COLO668 (cell line): ENCODE results near the gene RTN4RL2.

ENCODE experiments used
- DNase-seq: peaks from one replicate; lab custom pipeline; 2025; ENCODE audit not compliant: unreplicated experiment; lab: John Stamatoyannopoulos, UW

Gene RTN4RL2

DNA sequence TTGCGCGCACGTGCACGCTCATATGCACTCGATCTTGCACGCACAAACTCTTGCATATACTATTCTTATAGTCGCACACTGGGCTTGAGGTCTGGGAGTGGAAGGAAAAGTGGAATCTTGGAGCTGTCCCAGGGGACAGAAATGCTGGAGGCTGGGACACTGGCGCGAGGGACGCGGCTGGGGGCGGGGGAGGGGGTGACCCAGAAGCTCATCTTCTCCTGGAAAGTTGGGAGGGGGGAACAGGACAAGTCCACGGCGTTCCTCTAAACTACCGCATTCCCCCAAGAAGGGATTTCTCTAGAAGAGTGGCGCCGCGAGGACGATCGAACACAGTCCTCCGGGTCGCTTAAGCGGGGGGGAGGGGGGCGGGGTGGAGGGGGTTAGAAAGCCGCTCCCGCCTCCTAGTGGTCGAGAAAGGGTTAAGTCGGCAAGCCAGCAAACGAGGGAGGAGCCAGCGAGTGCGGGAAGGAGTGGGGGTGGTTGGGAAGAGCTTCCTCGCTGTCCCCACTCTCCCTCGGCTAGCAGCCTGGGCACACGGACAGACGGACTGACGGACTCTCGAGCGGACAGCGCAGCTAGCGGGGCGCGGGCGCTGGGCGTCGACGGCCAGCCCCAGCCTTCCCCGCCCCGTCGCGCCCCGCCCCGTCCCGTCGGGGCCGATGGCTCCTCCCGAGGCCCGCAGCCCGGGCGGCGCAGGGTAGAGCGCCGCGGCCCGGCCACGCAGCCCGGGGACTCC lies at the start of gene RTN4RL2:
TSS of gene RTN4RL2 (plus strand) at position 507 of the 736 bp plus-strand sequence. CDS start 338 bp downstream, outside the sequence.
- DNase-seq = peak; percentile 68

DNA sequence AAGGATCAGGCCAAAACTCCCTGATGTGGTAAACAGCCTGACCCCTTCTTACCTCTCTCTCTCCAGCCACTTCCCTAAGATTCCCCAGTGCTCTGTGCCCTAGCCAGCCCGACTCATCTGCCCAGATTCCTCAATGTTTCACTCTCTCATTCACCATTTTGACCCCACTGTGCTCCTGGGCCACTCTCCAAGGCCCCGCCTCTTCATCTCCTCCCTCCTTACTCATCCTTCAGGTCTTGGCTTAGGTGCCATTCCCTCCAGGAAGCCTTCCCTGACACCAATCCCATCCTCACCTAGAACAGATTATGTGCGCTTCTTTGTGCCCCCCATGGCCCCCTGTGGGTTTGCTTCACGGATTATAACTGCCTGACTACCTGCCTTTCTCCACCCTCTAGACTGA lies 46.6 kb upstream of the RTN4RL2 start:
- no peak for DNase-seq

DNA sequence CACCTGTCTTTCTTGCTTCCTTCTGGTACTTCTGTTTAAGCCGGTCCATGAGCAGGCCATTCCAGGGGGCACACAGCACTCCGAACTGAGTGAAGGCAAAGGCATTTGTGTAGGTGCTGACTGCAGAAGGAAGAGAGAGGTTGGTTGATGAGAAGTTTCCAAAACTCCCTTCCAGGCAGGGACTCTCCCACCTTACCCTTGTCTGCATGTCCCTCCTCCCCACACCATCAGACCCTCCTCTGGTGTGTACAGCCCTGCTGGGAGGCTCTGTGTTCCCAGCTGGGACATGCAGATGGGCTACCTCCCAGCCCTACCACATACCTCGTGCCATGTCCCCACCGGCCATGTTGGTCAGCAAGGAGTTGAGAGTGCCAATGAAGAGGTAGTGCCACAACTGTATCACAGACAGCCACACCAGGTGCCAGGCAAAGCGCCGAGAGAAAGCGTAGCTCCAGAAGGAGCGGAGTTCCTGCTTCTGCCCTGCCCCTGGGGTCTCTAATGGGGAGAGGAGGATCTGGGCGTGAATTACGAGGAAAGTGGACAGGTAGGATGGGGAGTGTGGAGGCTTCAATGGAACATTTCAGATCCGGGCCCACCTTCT lies 45.6 kb upstream of the RTN4RL2 start:
- no peak for DNase-seq

DNA sequence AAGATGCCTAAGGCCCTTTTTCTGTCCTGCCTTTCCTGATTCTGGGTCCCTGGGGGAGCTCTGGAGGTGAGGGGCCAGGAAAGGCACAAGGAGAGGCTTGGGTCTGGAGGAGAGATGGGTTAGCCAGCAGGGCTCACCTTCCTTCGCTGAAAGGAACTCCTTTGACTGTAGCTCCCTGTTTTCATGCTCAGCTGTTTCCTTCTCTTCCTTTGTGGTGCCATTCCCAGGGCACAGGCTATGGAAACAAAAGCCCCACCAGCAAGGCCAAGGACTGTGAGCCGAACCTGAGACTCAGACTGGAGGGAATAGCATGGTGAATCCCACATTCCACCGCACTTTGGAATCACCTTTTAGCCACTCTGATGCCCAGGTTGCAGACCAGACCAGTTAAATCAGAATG lies 43.9 kb upstream of the RTN4RL2 start:
- DNase-seq = no peak

DNA sequence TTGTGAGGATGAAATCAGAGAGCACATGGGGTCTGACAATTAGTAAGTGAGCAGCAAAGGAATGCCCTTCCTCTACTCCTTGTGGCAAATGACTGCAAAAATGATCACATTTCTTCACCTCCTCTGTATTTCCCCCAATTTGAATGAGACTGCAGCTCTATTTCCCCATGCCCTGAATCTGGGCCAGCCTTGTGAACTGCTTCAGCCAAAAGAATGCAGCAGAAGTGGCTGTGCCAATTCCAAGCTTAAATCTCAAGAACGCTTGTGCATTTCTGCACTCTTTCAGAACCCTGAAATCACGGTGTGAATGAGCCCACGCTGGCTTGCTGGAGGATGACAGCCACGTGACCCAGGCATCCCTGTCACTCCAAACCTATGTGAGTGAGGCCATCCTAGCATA lies 43.3 kb upstream of the RTN4RL2 start:
- no peak for DNase-seq

DNA sequence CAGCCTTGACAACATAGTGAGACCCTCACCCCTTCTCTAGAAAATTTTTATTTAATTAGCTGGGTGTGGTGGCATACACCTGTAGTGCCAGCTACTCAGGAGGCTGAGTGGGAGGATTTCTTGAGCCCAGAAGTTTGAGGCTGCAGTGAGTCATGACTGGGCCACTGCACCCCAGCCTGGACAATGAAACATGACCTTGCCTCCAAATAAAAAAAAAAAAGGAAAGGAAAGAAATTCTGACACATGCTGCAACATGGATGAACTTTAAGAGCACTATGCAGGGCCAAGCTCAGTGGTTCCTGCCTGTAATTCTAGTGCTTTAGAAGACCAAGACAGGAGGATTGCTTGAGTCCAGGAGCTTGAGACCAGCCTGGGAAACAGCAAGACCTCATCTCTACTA lies 42.2 kb upstream of the RTN4RL2 start:
- no peak for DNase-seq

DNA sequence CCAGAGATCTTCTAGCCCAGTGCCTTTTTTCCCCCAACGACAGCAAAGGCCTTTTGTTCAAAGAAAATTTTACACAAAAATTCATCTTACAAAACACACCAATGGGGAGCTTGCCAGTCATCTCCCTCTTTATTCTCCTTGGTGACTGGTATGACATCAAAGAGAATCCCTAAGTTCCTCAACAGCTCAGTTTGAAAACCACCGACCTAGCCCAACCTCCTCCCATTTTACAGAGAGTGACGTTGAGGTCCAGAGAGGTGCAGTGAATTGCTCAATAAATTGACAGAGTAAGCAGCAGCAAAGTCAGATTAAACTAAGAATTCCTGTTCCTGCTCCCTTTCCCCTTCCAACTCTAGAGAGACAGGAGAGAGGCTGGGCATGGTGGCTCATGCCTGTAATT lies 41.2 kb upstream of the RTN4RL2 start:
- no peak for DNase-seq

DNA sequence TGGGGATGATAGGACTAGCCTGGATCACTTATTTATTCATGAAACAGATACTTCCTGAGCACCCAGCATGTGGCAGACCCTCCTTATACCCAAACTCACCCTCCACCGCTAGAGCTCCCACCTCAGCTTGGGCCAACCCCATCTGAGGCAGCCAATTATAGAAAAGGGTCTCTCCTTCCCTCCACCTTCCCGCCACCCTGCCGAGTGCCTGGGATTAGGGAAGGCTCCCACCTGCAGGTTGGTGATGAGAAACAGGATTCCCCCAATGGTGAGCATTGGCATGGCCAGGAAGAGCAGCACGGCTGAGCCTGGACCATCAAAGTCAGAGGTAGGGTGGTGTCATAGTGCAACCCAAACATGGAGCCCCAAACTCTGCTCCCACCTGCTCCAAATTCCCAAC lies 39.3 kb upstream of the RTN4RL2 start:
- DNase-seq = no peak

DNA sequence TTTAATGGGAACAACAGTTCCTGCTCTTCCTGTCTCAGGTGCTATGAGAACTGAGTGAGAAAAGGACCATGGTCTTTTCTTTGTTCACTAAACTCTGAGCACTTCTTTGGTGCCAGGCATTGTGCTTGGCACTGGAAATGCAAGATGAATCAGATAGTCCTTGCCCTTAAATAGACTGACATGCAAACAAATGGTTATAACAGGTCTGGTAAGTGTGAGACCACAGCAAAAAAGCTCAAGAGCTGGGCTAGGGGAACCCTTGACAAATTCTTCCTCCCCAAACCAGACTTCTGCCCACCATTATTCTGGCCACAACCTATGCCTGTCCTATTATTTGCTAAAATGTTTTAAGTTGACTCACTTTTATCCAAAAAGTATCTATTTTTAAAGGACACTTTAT lies 38.5 kb upstream of the RTN4RL2 start:
- DNase-seq = no peak

DNA sequence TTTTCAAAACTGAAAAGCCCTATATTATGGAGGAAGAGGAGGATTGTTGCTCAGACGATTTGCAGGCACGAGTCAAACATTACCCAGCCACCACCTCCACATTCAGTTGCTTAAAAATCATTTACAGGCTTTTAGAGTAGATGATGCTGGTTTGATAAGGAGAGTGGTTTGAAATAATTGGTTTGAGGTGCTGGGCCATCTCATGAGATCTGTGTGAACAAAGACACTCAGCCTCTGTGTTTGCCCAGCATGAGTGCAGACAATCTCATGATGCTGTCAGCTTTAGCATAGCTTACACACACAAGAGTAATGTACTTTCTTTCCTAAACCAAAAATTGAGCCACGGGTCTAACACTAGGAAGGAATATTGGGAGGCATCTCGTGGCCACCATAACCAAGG lies 37.7 kb upstream of the RTN4RL2 start:
- no peak for DNase-seq

DNA sequence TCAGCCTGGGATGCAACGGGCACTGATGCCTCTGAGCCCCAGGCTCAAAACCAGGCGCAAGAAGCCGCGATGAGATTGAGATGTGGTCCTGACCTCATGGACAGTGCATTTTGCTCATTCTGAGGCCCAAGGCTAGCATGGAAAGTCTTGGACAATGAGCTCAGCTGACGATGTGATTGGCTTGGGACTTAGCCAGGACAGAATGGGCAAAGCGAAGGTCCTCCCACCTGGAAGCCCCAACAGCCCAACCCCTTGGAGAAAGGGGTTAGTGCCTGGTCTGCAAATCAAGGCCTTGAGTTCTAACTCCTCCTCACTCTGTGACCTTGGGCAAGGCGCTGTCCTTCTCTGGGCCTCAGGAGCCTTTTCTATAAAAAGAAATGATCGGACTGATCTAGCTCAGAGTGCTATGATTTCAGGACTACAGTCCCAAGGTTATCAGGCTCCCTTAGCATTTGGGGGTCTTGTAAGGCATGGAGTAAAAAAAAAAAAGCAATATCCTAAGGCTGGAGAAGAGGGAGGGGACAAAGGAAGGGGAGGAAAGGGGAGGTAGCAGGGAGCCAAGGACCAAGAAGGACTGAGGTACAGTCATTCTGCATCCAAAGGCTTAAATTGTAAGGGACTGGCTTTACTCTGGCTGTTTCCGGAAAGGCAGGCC lies 36.1 kb upstream of the RTN4RL2 start:
- DNase-seq = no peak

DNA sequence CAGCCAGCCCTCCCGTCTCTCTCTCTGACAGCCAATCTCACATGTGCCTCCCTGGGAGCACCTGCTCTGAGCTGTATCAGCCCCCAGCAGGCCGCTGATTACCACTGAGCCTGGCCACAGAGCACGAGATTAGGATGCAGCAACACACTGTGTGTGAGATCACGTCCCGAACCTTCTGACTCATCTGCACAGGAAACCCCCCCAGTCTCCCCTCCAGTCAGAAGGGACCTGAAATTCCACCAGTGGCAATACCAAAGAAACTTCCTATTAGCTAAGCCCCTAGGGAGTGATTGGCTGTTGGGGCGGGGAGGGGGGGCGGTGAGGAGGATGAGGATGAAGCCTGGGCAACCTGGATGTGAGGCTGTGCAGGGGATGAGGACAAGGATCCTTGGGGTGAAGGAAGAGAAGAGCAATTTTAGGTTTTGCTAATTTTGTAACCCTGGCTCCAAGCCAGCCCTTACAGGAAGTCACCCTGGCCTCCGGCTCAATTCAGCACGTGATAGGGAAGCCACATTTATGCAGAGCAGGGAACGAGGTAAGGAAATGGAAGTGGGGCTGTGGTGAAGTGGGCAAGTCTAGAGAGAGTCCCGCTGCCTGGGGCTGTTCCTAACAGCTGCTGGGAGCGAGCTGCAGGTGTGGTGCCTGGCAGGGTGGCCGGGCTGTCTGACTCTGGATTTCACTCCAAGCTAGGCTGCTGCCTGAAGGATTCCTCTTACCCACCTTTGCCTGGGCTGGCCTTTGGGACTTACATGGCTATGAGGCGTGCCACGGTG lies 35.4 kb upstream of the RTN4RL2 start:
- peak; percentile 60 for DNase-seq

DNA sequence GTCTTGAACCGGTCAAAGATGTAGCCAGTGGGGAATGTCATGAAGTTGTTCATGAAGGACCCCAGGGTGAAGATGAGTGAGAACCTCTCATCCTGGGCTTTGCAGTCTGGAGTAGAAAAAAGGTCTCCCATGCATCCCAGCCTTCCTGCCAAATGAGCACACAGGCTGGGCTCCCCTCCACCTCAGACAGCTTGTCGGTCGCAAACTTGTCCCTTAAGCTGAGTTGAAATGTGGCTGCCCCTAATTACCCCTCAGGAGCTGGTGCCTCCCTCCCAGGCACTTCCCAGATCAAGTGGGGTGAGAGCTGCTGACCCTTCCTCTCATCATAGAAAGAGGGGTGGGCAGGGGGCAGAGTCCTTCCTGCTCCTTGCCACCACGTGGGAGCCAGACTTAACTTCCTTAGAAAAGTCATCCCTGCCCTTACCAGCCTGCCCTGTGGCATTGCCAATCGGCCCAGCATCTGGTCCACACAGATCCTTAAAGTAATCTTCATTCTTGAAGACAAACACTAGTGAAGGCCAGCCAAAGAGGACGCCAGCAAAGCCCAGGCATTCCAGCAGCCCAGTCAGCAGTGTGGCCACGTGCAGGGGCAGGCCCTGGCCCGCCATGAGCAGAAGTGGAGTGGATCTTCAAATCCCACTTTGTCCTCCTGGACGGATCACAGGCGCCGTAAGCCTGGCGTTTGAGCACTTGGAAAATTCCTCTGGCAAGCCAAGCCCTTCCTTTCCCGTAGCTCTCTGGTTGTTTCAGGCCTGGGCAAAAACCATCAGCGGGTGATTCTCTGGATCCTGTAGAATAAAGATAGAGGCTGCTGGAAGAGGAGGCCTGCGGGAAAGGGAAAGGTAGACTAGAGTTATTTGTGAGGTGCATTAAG lies 34.5 kb upstream of the RTN4RL2 start:
- no peak for DNase-seq

DNA sequence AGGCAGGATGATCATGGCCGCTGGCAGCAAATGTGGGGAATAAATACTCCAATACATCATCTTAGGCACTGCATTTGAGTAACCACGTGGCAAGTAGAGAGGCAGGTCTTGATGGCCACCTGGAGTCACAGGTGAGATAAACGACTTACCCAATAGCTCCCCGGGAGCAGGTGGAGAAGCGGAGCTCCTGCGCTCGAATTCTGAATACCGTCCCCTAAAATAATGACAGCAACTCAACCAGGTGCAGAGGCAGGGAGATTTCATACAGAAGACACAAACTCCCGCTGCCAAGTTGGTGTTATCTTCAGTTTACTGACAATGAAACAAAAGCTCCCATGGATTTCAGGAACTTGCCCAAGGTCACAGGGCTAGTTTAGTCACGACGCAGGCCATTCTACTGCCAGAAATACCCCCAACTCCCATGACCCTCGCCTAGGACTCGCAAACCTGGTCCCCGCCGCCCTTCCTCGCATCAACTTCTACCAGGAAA lies 33.8 kb upstream of the RTN4RL2 start:
- DNase-seq = peak; percentile 11

DNA sequence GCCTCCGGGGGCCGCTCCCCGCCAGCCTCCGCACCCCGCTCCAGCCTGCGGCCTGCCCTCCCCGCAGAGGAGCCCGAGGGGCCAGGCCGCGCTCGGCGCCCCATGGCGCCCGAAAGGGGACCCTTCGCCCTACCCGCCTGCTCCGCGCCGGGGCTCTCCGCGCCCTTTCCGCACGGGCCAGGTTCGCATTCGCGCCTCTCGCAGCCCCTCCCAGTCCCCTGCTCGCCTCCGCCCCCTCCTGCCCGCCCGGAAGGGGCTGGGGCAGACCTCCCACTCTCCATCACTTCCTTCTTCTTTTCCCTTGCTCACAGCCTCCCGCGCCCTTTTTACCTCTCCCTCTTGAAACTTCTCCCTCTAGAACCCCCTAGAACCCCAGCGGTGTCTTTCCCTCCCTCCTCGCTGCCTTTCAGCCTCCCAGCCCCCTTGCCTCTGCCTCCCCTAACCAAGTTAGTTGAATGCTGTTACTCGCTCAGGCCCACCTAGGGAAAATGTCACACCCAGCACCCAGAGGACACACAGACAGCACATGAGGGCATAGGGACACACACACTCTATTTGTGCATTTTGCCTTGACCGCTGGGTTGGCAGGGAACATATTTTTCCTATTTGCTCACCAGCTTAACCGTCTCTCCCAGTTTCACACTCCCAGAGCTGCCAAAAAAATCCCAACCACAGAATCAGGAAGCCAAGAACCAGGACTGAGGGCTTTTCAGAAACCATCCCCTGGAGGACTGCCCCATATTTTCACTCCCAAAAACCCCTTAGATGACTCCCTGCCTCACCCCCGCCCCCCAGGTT lies 33.2 kb upstream of the RTN4RL2 start, which contains the start of gene SLC43A3:
TSS of gene SLC43A3 (minus strand) at position 193 of the 798 bp plus-strand sequence. CDS start 949 bp downstream, outside the sequence.
- peak; percentile 34 for DNase-seq

DNA sequence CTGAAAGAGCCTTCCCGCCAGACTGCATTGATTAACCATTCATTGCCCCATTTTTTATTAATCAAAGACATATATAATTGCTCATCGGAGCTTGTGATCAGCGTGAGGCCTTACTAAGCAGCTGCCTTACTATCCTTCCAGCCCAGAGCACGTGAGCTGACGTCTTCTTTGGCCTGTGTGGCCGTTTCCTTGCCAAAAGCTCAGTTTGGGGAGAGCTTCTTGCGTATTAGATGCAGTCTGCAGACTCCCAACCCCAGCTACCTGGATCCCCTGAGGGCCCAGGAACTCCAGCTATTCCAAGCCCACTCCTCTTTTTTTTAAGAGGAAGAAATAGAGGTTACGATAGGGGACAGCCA lies 32.6 kb upstream of the RTN4RL2 start:
- no peak for DNase-seq

DNA sequence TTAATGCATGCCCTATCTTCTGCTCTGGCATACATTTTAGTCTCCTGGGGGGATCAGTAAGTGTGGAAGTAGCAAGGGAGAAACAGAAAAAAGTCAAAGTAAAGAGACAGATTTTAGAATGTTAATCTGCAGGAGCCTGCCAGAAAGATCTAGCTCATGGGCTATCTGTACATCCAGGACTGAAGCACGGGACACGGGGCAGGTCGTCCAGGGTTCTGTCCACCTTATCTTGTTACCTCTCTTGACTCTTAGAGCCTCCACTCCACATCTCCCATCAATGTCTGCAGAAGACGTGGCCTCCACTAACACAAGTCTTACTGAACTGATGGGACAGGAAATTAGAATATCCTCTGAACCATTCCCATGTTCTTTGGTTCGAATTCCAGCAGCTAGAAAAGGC lies 31.7 kb upstream of the RTN4RL2 start:
- DNase-seq = no peak

DNA sequence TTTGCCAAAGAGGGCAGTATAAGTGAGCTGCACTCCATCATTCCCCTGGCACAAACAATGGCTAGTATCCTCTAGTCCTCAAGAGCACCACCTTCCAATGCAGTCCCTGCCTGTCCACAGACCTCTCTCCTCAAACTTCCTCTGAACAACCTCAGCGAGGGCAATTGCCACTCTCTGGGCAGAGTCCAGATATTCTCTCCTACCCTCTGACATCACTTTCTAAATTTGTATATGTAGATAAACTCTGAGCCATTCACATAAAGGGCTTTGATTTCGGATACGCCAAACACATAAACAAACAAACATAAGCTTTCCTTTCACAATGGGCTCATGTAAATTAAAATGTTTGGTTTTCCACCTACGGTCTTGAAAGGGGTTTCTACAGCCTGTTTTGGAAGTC lies 30.4 kb upstream of the RTN4RL2 start:
- no peak for DNase-seq

DNA sequence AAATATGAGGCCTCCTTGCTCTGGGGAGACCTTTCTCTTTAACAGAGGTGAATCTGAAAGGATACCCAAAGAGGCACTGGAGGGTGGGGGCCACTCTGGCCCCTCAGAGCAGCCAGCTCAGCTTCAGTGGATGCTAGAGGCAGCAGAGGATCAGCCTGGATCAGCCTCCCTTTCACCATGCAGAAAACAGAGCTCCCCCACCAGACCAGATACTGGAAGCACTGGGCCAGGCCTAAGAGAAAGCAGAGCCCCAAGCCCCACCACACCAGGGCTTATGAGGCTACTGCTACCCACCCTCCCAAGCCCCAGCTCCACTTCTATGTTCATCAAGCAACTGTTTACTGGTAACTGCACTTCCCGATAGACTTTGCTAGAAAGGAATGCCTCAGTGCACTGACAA lies 29.4 kb upstream of the RTN4RL2 start:
- no peak for DNase-seq

DNA sequence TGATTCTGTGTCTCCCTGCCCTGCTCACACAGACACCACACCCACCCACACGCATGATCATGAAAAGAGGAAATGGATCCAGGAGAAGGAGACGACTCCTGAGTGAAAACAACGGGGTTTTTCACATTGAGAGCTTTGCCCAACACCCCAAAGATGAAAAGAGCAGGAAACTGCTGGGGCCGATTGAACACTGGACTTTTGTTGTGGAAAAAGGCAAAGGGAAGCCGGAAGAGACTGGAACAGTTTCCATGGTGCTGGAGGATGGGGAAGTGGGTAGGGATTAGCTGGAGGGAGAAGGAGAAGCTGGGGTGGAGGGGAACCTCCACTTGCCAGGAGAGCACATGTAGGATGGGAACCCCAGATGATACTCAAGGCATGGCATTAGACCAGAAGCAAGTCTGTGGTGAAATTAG lies 28.2 kb upstream of the RTN4RL2 start:
- DNase-seq = no peak
